ENCODE results near the gene SUMO4. TPM values are rescaled to one million over a fixed set of nuclear protein-coding genes. Genes with fewer than 3 reads are reported as not detected.

SUMO4 gene
- polyA plus RNA-seq, 1 donor: 0.52 TPM

DNA sequence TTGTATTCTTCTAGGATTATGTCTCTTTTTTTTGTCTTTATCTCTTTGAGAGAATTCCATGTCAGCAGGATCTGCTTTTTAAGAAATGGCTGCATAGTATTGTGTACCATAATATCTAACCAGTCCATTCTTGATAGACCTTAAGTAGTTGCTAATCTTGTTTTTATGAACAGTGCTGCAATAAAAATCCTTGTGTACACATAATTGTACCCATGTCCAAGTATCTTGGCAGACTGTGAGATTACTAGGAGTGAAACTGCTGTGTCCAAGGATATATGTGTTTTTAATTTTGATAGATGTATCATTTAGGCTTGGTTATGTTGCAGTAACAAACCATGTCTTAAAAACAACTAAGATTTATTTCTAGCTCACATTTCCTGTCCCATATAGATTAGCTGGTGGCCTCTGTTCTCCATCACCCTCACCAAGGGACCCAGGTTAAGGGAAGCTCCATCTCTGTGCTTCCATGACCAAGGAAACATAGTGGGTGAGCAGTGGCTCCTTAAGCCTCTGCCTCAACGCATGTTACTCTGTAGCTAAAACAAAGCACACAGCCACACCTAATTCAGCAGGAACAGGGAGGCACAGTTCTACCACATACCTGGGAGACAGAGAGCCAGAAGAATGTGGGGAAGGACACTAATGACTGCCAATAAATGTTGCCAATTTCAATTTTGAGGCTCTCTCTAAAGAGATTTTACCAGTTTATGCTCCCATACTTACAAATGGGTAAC is 12.1 kb upstream of the SUMO4 start:
- peaks cover 6% of the 10 kb centered on the region for H3K36me3 ChIP-seq (ENCODE audit: control insufficient read depth, insufficient read depth, low read length)
- no peak overlapping the region for H3K4me3 ChIP-seq (ENCODE audit: low read length)
- peak; percentile 31 to 64 for DNase-seq
- no peaks in the 10 kb centered on the region for H3K27me3 ChIP-seq (ENCODE audit: control insufficient read depth, insufficient read depth, low read length)
- no peak overlapping the region for H3K27ac ChIP-seq (ENCODE audit: low read length)
- WGBS (ENCODE audit: insufficient coverage, low lambda C conversion rate): no CpG with 5 or more reads among the region's 1 CpG
- no peaks in the 10 kb centered on the region for H3K9me3 ChIP-seq (ENCODE audit: control insufficient read depth, low read depth, low read length)
- peaks cover 3% of the 10 kb centered on the region for H3K4me1 ChIP-seq (ENCODE audit: control insufficient read depth, insufficient read depth, low read length)

DNA sequence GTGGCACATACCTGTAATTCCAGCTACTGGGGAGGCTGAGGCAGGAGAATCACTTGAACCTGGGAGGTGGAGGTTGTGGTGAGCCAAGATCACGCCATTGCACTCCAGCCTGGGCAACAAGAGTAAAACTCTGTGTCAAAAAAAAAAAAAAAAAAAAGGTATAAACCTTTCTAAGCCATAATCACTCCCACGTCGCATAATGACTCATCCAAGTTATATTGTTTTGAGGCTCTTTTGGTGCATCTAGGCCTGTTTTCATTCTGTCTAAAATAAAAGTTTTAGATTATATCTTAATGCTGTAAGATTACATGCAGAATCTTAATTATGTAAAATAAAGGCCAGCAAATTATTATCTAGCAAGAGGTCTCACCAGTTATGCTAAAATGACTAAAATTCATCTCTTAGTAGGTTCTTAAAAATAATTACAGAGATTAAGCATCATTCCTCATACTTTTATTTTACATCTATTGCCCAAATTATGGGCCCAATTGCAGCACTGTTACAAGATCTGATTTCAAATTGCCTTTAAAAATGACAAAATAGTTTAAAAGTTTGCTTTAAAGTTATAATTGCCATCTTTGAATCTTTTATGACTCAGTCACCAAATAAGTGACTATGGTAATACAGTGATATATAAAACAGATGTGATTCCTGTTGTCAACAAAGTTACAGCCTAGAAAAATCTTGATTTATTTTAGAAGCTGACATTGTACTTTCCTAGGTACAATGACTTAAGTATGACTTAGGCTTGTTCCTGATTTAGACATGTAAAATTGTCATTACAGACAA is 10.4 kb upstream of the SUMO4 start:
- Histone ChIP-seq H3K4me3 (ENCODE audit: low read length) (no peak overlapping the region), H3K4me1 (ENCODE audit: control insufficient read depth, insufficient read depth, low read length) (peaks cover 3% of the 10 kb centered on the region), H3K9me3 (ENCODE audit: control insufficient read depth, low read depth, low read length) (peaks cover 2% of the 10 kb centered on the region), H3K36me3 (ENCODE audit: control insufficient read depth, insufficient read depth, low read length) (peaks cover 4% of the 10 kb centered on the region), H3K27me3 (ENCODE audit: control insufficient read depth, insufficient read depth, low read length) (no peaks in the 10 kb centered on the region), H3K27ac (ENCODE audit: low read length) (no peak overlapping the region)
- no CpG with 5 or more reads among the region's 3 CpGs for WGBS (ENCODE audit: insufficient coverage, low lambda C conversion rate)
- no peak for DNase-seq

GRCh38 chr6:149392093-149392492 is 8.0 kb upstream of the SUMO4 start:
- no peak for DNase-seq
- peaks cover 4% of the 10 kb centered on the region for H3K36me3 ChIP-seq (ENCODE audit: control insufficient read depth, insufficient read depth, low read length)
- no peaks in the 10 kb centered on the region for H3K27me3 ChIP-seq (ENCODE audit: control insufficient read depth, insufficient read depth, low read length)
- peaks cover 3% of the 10 kb centered on the region for H3K4me1 ChIP-seq (ENCODE audit: control insufficient read depth, insufficient read depth, low read length)
- H3K9me3 ChIP-seq (ENCODE audit: control insufficient read depth, low read depth, low read length): peaks cover 2% of the 10 kb centered on the region
- 100% methylated on average over 1 of the region's 6 CpGs for WGBS (ENCODE audit: insufficient coverage, low lambda C conversion rate)
- no peak overlapping the region for H3K27ac ChIP-seq (ENCODE audit: low read length)
- no peak overlapping the region for H3K4me3 ChIP-seq (ENCODE audit: low read length)

GRCh38 chr6:149392535-149392934 is 7.5 kb upstream of the SUMO4 start:
- no peak overlapping the region for H3K27ac ChIP-seq (ENCODE audit: low read length)
- H3K27me3 ChIP-seq (ENCODE audit: control insufficient read depth, insufficient read depth, low read length): no peaks in the 10 kb centered on the region
- H3K9me3 ChIP-seq (ENCODE audit: control insufficient read depth, low read depth, low read length): peaks cover 2% of the 10 kb centered on the region
- no peak for DNase-seq
- H3K4me1 ChIP-seq (ENCODE audit: control insufficient read depth, insufficient read depth, low read length): peaks cover 3% of the 10 kb centered on the region
- H3K36me3 ChIP-seq (ENCODE audit: control insufficient read depth, insufficient read depth, low read length): peaks cover 7% of the 10 kb centered on the region
- H3K4me3 ChIP-seq (ENCODE audit: low read length): no peak overlapping the region

GRCh38 chr6:149393002-149393679 is 6.9 kb upstream of the SUMO4 start:
- peaks cover under 1% of the 10 kb centered on the region for H3K4me1 ChIP-seq (ENCODE audit: control insufficient read depth, insufficient read depth, low read length)
- no peak for DNase-seq
- H3K27ac ChIP-seq (ENCODE audit: low read length): no peak overlapping the region
- peaks cover 11% of the 10 kb centered on the region for H3K36me3 ChIP-seq (ENCODE audit: control insufficient read depth, insufficient read depth, low read length)
- no peaks in the 10 kb centered on the region for H3K27me3 ChIP-seq (ENCODE audit: control insufficient read depth, insufficient read depth, low read length)
- no peak overlapping the region for H3K4me3 ChIP-seq (ENCODE audit: low read length)
- peaks cover 2% of the 10 kb centered on the region for H3K9me3 ChIP-seq (ENCODE audit: control insufficient read depth, low read depth, low read length)

GRCh38 chr6:149395185-149395584 is 4.9 kb upstream of the SUMO4 start:
- Histone ChIP-seq H3K36me3 (ENCODE audit: control insufficient read depth, insufficient read depth, low read length) (peaks cover 16% of the 10 kb centered on the region), H3K4me1 (ENCODE audit: control insufficient read depth, insufficient read depth, low read length) (no peaks in the 10 kb centered on the region), H3K27me3 (ENCODE audit: control insufficient read depth, insufficient read depth, low read length) (no peaks in the 10 kb centered on the region), H3K9me3 (ENCODE audit: control insufficient read depth, low read depth, low read length) (peaks cover 2% of the 10 kb centered on the region), H3K4me3 (ENCODE audit: low read length) (no peak overlapping the region), H3K27ac (ENCODE audit: low read length) (no peak overlapping the region)
- no peak for DNase-seq

GRCh38 chr6:149397384-149397783 is 2.7 kb upstream of the SUMO4 start:
- Histone ChIP-seq H3K27ac (ENCODE audit: low read length) (no peak overlapping the region), H3K4me1 (ENCODE audit: control insufficient read depth, insufficient read depth, low read length) (no peaks in the 10 kb centered on the region), H3K9me3 (ENCODE audit: control insufficient read depth, low read depth, low read length) (peaks cover 2% of the 10 kb centered on the region), H3K36me3 (ENCODE audit: control insufficient read depth, insufficient read depth, low read length) (peaks cover 21% of the 10 kb centered on the region), H3K27me3 (ENCODE audit: control insufficient read depth, insufficient read depth, low read length) (no peaks in the 10 kb centered on the region), H3K4me3 (ENCODE audit: low read length) (no peak overlapping the region)
- 100% methylated on average over 1 of the region's 6 CpGs for WGBS (ENCODE audit: insufficient coverage, low lambda C conversion rate)
- DNase-seq: no peak

GRCh38 chr6:149403534-149403933 is 3.5 kb downstream of the SUMO4 start:
- Histone ChIP-seq H3K9me3 (ENCODE audit: control insufficient read depth, low read depth, low read length) (no peaks in the 10 kb centered on the region), H3K4me1 (ENCODE audit: control insufficient read depth, insufficient read depth, low read length) (no peaks in the 10 kb centered on the region), H3K4me3 (ENCODE audit: low read length) (no peak overlapping the region), H3K36me3 (ENCODE audit: control insufficient read depth, insufficient read depth, low read length) (peaks cover 25% of the 10 kb centered on the region), H3K27me3 (ENCODE audit: control insufficient read depth, insufficient read depth, low read length) (no peaks in the 10 kb centered on the region), H3K27ac (ENCODE audit: low read length) (no peak overlapping the region)
- no CpG with 5 or more reads among the region's 3 CpGs for WGBS (ENCODE audit: insufficient coverage, low lambda C conversion rate)
- DNase-seq: no peak

DNA sequence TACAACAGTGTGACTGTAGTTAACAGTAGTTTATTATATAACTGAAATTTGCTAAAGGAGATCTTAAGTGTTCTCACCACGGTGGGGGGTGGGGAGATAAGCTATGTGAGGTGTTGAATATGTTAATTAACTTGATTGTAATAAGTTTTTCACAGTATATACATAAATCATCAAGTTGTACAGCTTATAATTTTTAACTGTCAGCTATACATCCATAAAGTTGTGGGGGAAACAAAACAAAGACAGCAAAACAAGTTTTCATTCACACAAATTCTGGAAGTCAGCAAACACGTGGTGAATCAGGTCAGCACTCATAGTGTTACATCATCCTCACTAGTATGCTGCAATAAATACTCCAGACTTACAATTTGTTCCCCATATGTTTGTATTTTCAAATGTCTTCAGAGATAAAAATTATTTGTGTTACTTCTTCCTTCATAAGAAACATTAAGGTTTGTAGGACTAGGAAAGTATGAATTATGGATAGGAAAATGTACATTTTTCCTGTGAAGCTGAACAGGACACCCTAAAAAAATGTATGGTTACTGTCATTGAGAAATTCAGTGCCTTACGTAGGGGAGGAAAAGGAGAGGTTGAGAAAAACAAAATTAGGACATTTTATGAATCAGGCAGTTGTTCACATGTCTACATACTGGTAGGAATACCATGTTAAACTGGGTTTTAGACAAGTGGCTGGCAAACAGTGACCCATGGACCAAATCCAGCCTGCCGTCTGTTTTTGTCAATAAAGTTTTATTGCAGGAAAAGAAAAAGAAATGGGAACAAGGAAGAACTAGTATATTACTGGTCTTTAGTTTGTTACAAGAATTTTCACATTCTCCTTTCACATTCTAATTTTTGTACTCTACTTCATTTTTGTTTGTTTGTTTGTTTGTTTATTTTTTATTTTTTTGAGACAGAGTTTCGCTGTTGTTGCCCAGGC is 6.0 kb downstream of the SUMO4 start:
- no peak for DNase-seq
- no peaks in the 10 kb centered on the region for H3K4me1 ChIP-seq (ENCODE audit: control insufficient read depth, insufficient read depth, low read length)
- H3K9me3 ChIP-seq (ENCODE audit: control insufficient read depth, low read depth, low read length): no peaks in the 10 kb centered on the region
- WGBS (ENCODE audit: insufficient coverage, low lambda C conversion rate): 100% methylated on average over 1 of the region's 5 CpGs
- no peak overlapping the region for H3K4me3 ChIP-seq (ENCODE audit: low read length)
- H3K27me3 ChIP-seq (ENCODE audit: control insufficient read depth, insufficient read depth, low read length): no peaks in the 10 kb centered on the region
- H3K36me3 ChIP-seq (ENCODE audit: control insufficient read depth, insufficient read depth, low read length): peaks cover 33% of the 10 kb centered on the region
- no peak overlapping the region for H3K27ac ChIP-seq (ENCODE audit: low read length)

DNA sequence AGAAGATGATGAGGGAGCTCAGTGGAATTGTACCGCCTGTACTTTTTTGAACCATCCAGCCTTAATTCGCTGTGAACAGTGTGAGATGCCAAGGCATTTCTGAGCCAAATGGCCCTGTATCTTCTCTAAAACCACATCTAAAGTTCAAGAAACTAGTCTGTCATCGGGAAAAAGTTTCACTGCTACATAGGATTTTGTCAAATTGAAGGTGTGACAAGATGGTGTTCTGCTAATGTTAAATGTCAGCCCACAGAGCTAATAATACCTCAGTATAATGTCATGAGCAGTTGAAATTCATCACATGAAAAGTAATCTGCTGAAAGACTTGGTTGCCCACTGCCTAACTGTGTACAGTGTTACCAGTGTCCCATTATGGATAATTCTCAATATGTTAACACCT is 9.6 kb downstream of the SUMO4 start:
- peaks cover 24% of the 10 kb centered on the region for H3K36me3 ChIP-seq (ENCODE audit: control insufficient read depth, insufficient read depth, low read length)
- no peak overlapping the region for H3K27ac ChIP-seq (ENCODE audit: low read length)
- H3K27me3 ChIP-seq (ENCODE audit: control insufficient read depth, insufficient read depth, low read length): no peaks in the 10 kb centered on the region
- DNase-seq: no peak
- no peaks in the 10 kb centered on the region for H3K4me1 ChIP-seq (ENCODE audit: control insufficient read depth, insufficient read depth, low read length)
- H3K4me3 ChIP-seq (ENCODE audit: low read length): no peak overlapping the region
- H3K9me3 ChIP-seq (ENCODE audit: control insufficient read depth, low read depth, low read length): no peaks in the 10 kb centered on the region
- WGBS (ENCODE audit: insufficient coverage, low lambda C conversion rate): no CpG with 5 or more reads among the region's 3 CpGs
